ENCODE results near the gene NPR1. TPM values are rescaled to one million over a fixed set of nuclear protein-coding genes. Genes with fewer than 3 reads are reported as not detected.

NPR1 gene
- total RNA-seq, 1 donor from 2014 or later = 57.1 TPM

- Mint-ChIP-seq H3K36me3 (ENCODE audit: low read depth, unreplicated experiment) (peaks cover 14% of the 10 kb centered on the region), H3K9me3 (ENCODE audit: unreplicated experiment) (no peaks in the 10 kb centered on the region), H3K27me3 (ENCODE audit: unreplicated experiment) (peaks cover 4% of the 10 kb centered on the region), H3K27ac (ENCODE audit: unreplicated experiment) (peak overlapping the region; percentile 100), H3K4me3 (ENCODE audit: unreplicated experiment) (peak overlapping the region; percentile 8), H3K4me1 (ENCODE audit: unreplicated experiment) (peaks cover 49% of the 10 kb centered on the region)
- DNase-seq (ENCODE audit: low spot score) = no peak
- no peak for TF ChIP-seq CTCF (IDR thresholded peaks at IDR 0.05; ENCODE audit: unreplicated experiment)
Observed at GRCh38 chr1:153730468-153730988, 52.0 kb downstream of the NPR1 start.

DNA sequence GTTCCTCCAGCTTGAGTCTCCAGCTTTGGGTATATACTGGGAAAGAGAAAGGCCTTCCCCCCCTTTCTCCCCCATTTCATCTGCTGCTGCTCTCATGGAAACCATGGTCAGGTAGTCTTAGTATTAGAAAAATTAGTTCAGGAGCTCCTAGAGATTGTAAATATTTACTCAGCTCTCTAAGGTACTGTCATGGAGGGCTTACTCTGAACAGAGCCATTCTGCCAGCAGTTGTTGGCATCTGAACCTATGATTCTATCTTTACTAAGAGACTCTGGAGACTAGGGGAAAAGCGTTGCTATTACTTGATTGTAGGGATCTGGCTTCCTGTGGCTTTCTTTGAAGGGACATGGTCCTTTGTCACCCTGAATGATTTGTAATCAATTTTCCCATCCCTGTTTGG lies 55.5 kb downstream of the NPR1 start:
- Mint-ChIP-seq H3K4me3 (ENCODE audit: unreplicated experiment) (no peak overlapping the region), H3K27ac (ENCODE audit: unreplicated experiment) (no peak overlapping the region), H3K4me1 (ENCODE audit: unreplicated experiment) (peaks cover 42% of the 10 kb centered on the region), H3K36me3 (ENCODE audit: low read depth, unreplicated experiment) (peaks cover 12% of the 10 kb centered on the region), H3K9me3 (ENCODE audit: unreplicated experiment) (no peaks in the 10 kb centered on the region), H3K27me3 (ENCODE audit: unreplicated experiment) (peaks cover 2% of the 10 kb centered on the region)
- DNase-seq (ENCODE audit: low spot score) = no peak
- no peak for TF ChIP-seq CTCF (IDR thresholded peaks at IDR 0.05; ENCODE audit: unreplicated experiment)

GRCh38 chr1:153734396-153735089 lies 56.1 kb downstream of the NPR1 start:
- Mint-ChIP-seq H3K36me3 (ENCODE audit: low read depth, unreplicated experiment) (peaks cover 9% of the 10 kb centered on the region), H3K4me3 (ENCODE audit: unreplicated experiment) (no peak overlapping the region), H3K4me1 (ENCODE audit: unreplicated experiment) (peaks cover 36% of the 10 kb centered on the region), H3K27me3 (ENCODE audit: unreplicated experiment) (peaks cover 2% of the 10 kb centered on the region), H3K27ac (ENCODE audit: unreplicated experiment) (peak overlapping the region; percentile 38), H3K9me3 (ENCODE audit: unreplicated experiment) (no peaks in the 10 kb centered on the region)
- DNase-seq (ENCODE audit: low spot score) = no peak
- TF ChIP-seq CTCF (IDR thresholded peaks at IDR 0.05; ENCODE audit: unreplicated experiment) = no peak

- DNase-seq (ENCODE audit: low spot score) = no peak
- H3K27me3 Mint-ChIP-seq (ENCODE audit: unreplicated experiment) = peaks cover 2% of the 10 kb centered on the region
- H3K4me1 Mint-ChIP-seq (ENCODE audit: unreplicated experiment) = peaks cover 31% of the 10 kb centered on the region
- no peak for TF ChIP-seq CTCF (IDR thresholded peaks at IDR 0.05; ENCODE audit: unreplicated experiment)
- peaks cover 9% of the 10 kb centered on the region for H3K36me3 Mint-ChIP-seq (ENCODE audit: low read depth, unreplicated experiment)
- H3K4me3 Mint-ChIP-seq (ENCODE audit: unreplicated experiment) = no peak overlapping the region
- no peak overlapping the region for H3K27ac Mint-ChIP-seq (ENCODE audit: unreplicated experiment)
- H3K9me3 Mint-ChIP-seq (ENCODE audit: unreplicated experiment) = no peaks in the 10 kb centered on the region
Observed at GRCh38 chr1:153735090-153735420, 56.6 kb downstream of the NPR1 start.

GRCh38 chr1:153741986-153742385 lies 63.5 kb downstream of the NPR1 start:
- peaks cover 18% of the 10 kb centered on the region for H3K4me1 Mint-ChIP-seq (ENCODE audit: unreplicated experiment)
- no peak overlapping the region for H3K27ac Mint-ChIP-seq (ENCODE audit: unreplicated experiment)
- H3K4me3 Mint-ChIP-seq (ENCODE audit: unreplicated experiment) = no peak overlapping the region
- H3K27me3 Mint-ChIP-seq (ENCODE audit: unreplicated experiment) = no peaks in the 10 kb centered on the region
- no peak for TF ChIP-seq CTCF (IDR thresholded peaks at IDR 0.05; ENCODE audit: unreplicated experiment)
- H3K36me3 Mint-ChIP-seq (ENCODE audit: low read depth, unreplicated experiment) = peaks cover 40% of the 10 kb centered on the region
- H3K9me3 Mint-ChIP-seq (ENCODE audit: unreplicated experiment) = no peaks in the 10 kb centered on the region
- no peak for DNase-seq (ENCODE audit: low spot score)

Measured in endothelial cell (in vitro differentiated cells).